ENCODE measurements around the gene BCL11B. TPM values are rescaled to one million over a fixed set of nuclear protein-coding genes. Genes with fewer than 3 reads are reported as not detected.
A peak's percentile ranks its signal among the peaks of the same experiment; 100 is the strongest.

Gene BCL11B
- total and polyA plus RNA-seq, 2 donors from 2014 or later: 0.13 to 3.3 TPM

- Histone ChIP-seq H3K36me3 (ENCODE audit: control insufficient read depth in 2 of 3, insufficient read depth in 3 of 3, low read length in 3 of 3) (no peaks in the 10 kb centered on the region), H3K4me1 (ENCODE audit: control insufficient read depth in 2 of 3, insufficient read depth in 2 of 3, low read depth in 1 of 3, low read length in 3 of 3) (no peaks in the 10 kb centered on the region), H3K9ac (ENCODE audit: low read length in 3 of 3) (no peak overlapping the region), H3K27me3 (ENCODE audit: control insufficient read depth, insufficient read depth, low read length) (no peaks in the 10 kb centered on the region), H3K27ac (ENCODE audit: low read depth in 2 of 2, low read length in 2 of 2) (no peak overlapping the region), H3K4me3 (ENCODE audit: low read length in 3 of 3) (no peak overlapping the region), H3K9me3 (ENCODE audit: control insufficient read depth in 2 of 3, insufficient read depth in 1 of 3, low read length in 3 of 3) (peaks cover 0 to 6% (median 0%) of the 10 kb centered on the region in 3 donors)
- FAIRE-seq (no peak), DNase-seq (peak in 4 of 5 donors; percentile 57 to 68 (median 64))
- no peak for TF ChIP-seq CTCF (IDR thresholded peaks at IDR 0.05; ENCODE audit: borderline replicate concordance, extremely low read depth, insufficient read depth)
- intact Hi-C loops (cut with DNase I): no loop called here
Observed at GRCh38 chr14:99234961-99235571, 36.9 kb downstream of the BCL11B start.

- Histone ChIP-seq H3K4me1 (ENCODE audit: control insufficient read depth in 2 of 3, insufficient read depth in 2 of 3, low read depth in 1 of 3, low read length in 3 of 3) (no peaks in the 10 kb centered on the region), H3K9me3 (ENCODE audit: control insufficient read depth in 2 of 3, insufficient read depth in 1 of 3, low read length in 3 of 3) (peaks cover 0 to 6% (median 0%) of the 10 kb centered on the region in 3 donors), H3K4me3 (ENCODE audit: low read length in 3 of 3) (no peak overlapping the region), H3K27ac (ENCODE audit: low read depth in 2 of 2, low read length in 2 of 2) (no peak overlapping the region), H3K36me3 (ENCODE audit: control insufficient read depth in 2 of 3, insufficient read depth in 3 of 3, low read length in 3 of 3) (no peaks in the 10 kb centered on the region), H3K27me3 (ENCODE audit: control insufficient read depth, insufficient read depth, low read length) (no peaks in the 10 kb centered on the region), H3K9ac (ENCODE audit: low read length in 3 of 3) (no peak overlapping the region)
- FAIRE-seq (no peak), DNase-seq (no peak)
- no peak for TF ChIP-seq CTCF (IDR thresholded peaks at IDR 0.05; ENCODE audit: borderline replicate concordance, extremely low read depth, insufficient read depth)
- intact Hi-C loops (cut with DNase I): no loop called here
Observed at GRCh38 chr14:99234355-99234754, 37.6 kb downstream of the BCL11B start.

- no peaks in the 10 kb centered on the region for H3K27me3 ChIP-seq (ENCODE audit: control insufficient read depth, insufficient read depth, low read length)
- no peaks in the 10 kb centered on the region for H3K36me3 ChIP-seq (ENCODE audit: control insufficient read depth in 2 of 3, insufficient read depth in 3 of 3, low read length in 3 of 3)
- intact Hi-C loops (cut with DNase I): no loop called here
- DNase-seq (no peak), FAIRE-seq (no peak)
- no peaks in the 10 kb centered on the region for H3K4me1 ChIP-seq (ENCODE audit: control insufficient read depth in 2 of 3, insufficient read depth in 2 of 3, low read depth in 1 of 3, low read length in 3 of 3)
- no peak overlapping the region for H3K4me3 ChIP-seq (ENCODE audit: low read length in 3 of 3)
- H3K9me3 ChIP-seq (ENCODE audit: control insufficient read depth in 2 of 3, insufficient read depth in 1 of 3, low read length in 3 of 3): peaks cover 0 to 6% (median 0%) of the 10 kb centered on the region in 3 donors
- H3K9ac ChIP-seq (ENCODE audit: low read length in 3 of 3): no peak overlapping the region
- no peak overlapping the region for H3K27ac ChIP-seq (ENCODE audit: low read depth in 2 of 2, low read length in 2 of 2)
- TF ChIP-seq CTCF (IDR thresholded peaks at IDR 0.05; ENCODE audit: borderline replicate concordance, extremely low read depth, insufficient read depth): no peak
Observed at GRCh38 chr14:99233222-99234035, 38.6 kb downstream of the BCL11B start.
